ENCODE measurements around the gene CTNNA3. TPM values are rescaled to one million over a fixed set of nuclear protein-coding genes. Genes with fewer than 3 reads are reported as not detected.

The CTNNA3 gene
- total and polyA plus RNA-seq, 2 donors (not counting 1 experiment from before 2014, with no cell fraction given) = not detected

DNA sequence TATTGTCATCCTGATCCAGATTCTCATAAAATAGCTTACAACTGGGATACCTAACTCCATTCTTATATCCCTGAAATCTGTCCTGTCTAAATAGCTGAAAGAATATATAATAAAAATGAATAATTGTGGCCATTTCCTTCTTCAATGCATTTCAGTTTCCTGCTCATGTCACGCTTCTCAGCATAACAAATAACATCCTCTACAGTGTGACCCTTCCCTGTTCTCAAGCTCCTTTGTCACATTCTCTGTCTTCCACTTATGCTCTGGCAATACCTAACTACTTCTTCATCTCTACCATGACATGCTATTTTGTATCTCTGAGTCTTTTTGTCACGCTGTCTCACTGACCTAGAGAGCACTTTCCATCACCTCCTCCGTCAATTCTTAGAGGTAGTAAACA, 1654.2 kb downstream of the CTNNA3 start:
- Histone ChIP-seq H3K36me3 (ENCODE audit: control insufficient read depth, insufficient read depth, low read length) (no peaks in the 10 kb centered on the region), H3K4me2 (ENCODE audit: extremely low read depth, insufficient read depth, low read length) (no peak overlapping the region), H3K27ac (ENCODE audit: insufficient read depth, low read length) (no peak overlapping the region), H4K20me1 (ENCODE audit: control insufficient read depth, extremely low read depth, insufficient read depth, low read length) (no peaks in the 10 kb centered on the region), H3K4me3 (replicated peaks in 1 of 4; ENCODE audit: control extremely low read depth in 1 of 4, insufficient read depth in 1 of 4, low read depth in 3 of 4, low read length in 4 of 4) (no peak overlapping the region), H3K79me2 (ENCODE audit: control insufficient read depth, insufficient read depth, low read length) (no peaks in the 10 kb centered on the region), H2AFZ (ENCODE audit: low read length) (no peak overlapping the region), H3K9ac (ENCODE audit: insufficient read depth, low read length) (no peak overlapping the region), H3K4me1 (ENCODE audit: control insufficient read depth, extremely low read depth, insufficient read depth, low read length) (no peaks in the 10 kb centered on the region), H3K27me3 (ENCODE audit: control insufficient read depth, insufficient read depth, low read length) (no peaks in the 10 kb centered on the region), H3K9me3 (ENCODE audit: control insufficient read depth, insufficient read depth, low read depth, low read length) (no peaks in the 10 kb centered on the region)
- no peak for DNase-seq (ENCODE audit: low read depth in 2 of 2)
- TF ChIP-seq EZH2 (IDR thresholded peaks at IDR 0.05; ENCODE audit: low read length, missing control alignments) = no peak

DNA sequence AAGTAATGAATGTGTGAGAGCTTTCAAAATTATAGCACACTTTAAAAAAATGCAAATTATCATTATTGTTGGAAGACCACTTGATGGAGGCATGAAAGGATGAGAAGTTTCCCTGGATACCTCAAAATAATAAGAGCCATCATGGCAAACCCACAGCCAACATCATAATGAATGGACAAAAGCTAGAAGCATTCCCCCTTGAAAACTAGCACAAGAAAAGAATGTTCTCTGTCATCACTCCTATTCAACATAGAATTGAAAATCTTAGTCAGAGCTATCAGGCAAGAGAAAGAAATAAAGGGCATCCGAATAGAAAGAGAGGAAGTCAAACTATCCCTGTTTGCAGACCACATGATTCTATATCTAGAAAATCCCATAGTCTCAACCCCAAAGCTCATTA, 1657.4 kb downstream of the CTNNA3 start:
- Histone ChIP-seq H2AFZ (ENCODE audit: low read length) (no peak overlapping the region), H3K27me3 (ENCODE audit: control insufficient read depth, insufficient read depth, low read length) (no peaks in the 10 kb centered on the region), H3K4me2 (ENCODE audit: extremely low read depth, insufficient read depth, low read length) (no peak overlapping the region), H3K79me2 (ENCODE audit: control insufficient read depth, insufficient read depth, low read length) (no peaks in the 10 kb centered on the region), H3K4me1 (ENCODE audit: control insufficient read depth, extremely low read depth, insufficient read depth, low read length) (no peaks in the 10 kb centered on the region), H4K20me1 (ENCODE audit: control insufficient read depth, extremely low read depth, insufficient read depth, low read length) (no peaks in the 10 kb centered on the region), H3K9me3 (ENCODE audit: control insufficient read depth, insufficient read depth, low read depth, low read length) (no peaks in the 10 kb centered on the region), H3K27ac (ENCODE audit: insufficient read depth, low read length) (no peak overlapping the region), H3K9ac (ENCODE audit: insufficient read depth, low read length) (no peak overlapping the region), H3K36me3 (ENCODE audit: control insufficient read depth, insufficient read depth, low read length) (no peaks in the 10 kb centered on the region), H3K4me3 (replicated peaks in 1 of 4; ENCODE audit: control extremely low read depth in 1 of 4, insufficient read depth in 1 of 4, low read depth in 3 of 4, low read length in 4 of 4) (no peak overlapping the region)
- TF ChIP-seq, protein P1, sequence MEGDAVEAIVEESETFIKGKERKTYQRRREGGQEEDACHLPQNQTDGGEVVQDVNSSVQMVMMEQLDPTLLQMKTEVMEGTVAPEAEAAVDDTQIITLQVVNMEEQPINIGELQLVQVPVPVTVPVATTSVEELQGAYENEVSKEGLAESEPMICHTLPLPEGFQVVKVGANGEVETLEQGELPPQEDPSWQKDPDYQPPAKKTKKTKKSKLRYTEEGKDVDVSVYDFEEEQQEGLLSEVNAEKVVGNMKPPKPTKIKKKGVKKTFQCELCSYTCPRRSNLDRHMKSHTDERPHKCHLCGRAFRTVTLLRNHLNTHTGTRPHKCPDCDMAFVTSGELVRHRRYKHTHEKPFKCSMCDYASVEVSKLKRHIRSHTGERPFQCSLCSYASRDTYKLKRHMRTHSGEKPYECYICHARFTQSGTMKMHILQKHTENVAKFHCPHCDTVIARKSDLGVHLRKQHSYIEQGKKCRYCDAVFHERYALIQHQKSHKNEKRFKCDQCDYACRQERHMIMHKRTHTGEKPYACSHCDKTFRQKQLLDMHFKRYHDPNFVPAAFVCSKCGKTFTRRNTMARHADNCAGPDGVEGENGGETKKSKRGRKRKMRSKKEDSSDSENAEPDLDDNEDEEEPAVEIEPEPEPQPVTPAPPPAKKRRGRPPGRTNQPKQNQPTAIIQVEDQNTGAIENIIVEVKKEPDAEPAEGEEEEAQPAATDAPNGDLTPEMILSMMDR (conservative IDR thresholded peaks at IDR 0.05 in 1 of 2, IDR thresholded peaks at IDR 0.05 in 1 of 2; ENCODE audit: low read depth in 1 of 2, low read length in 2 of 2) = no peak
- no peak for TF ChIP-seq EZH2 (IDR thresholded peaks at IDR 0.05; ENCODE audit: low read length, missing control alignments)
- DNase-seq (ENCODE audit: low read depth in 2 of 2) = no peak

DNA sequence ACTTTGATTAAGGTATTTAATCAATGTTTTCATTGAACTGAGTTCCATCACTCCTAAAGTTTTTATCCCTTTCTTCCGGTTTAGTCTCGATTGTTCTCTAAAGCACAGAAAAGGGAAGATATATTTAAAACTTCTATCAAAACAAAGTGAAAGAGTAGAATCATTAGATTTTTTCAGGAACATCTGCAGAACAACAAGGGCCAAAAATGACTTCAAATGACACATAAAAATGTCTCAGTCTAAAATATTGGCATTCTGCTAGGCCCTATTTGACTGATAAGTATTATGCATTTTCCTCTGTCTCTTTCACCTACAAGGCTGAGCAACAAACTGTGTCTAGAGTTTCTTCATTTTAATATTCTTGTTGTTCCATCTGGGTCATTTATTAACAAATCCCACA, 1669.7 kb downstream of the CTNNA3 start:
- no peak overlapping the region for H3K4me3 ChIP-seq (replicated peaks in 1 of 4; ENCODE audit: control extremely low read depth in 1 of 4, insufficient read depth in 1 of 4, low read depth in 3 of 4, low read length in 4 of 4)
- no peak for DNase-seq (ENCODE audit: low read depth in 2 of 2)
- no peak overlapping the region for H2AFZ ChIP-seq (ENCODE audit: low read length)
- H3K27me3 ChIP-seq (ENCODE audit: control insufficient read depth, insufficient read depth, low read length) = no peaks in the 10 kb centered on the region
- H3K79me2 ChIP-seq (ENCODE audit: control insufficient read depth, insufficient read depth, low read length) = no peaks in the 10 kb centered on the region
- H3K9ac ChIP-seq (ENCODE audit: insufficient read depth, low read length) = no peak overlapping the region
- H3K9me3 ChIP-seq (ENCODE audit: control insufficient read depth, insufficient read depth, low read depth, low read length) = no peaks in the 10 kb centered on the region
- H3K4me1 ChIP-seq (ENCODE audit: control insufficient read depth, extremely low read depth, insufficient read depth, low read length) = no peaks in the 10 kb centered on the region
- TF ChIP-seq EZH2 (IDR thresholded peaks at IDR 0.05; ENCODE audit: low read length, missing control alignments) = no peak
- TF ChIP-seq, protein P1 (conservative IDR thresholded peaks at IDR 0.05 in 1 of 2, IDR thresholded peaks at IDR 0.05 in 1 of 2; ENCODE audit: low read depth in 1 of 2, low read length in 2 of 2) = no peak
- H3K4me2 ChIP-seq (ENCODE audit: extremely low read depth, insufficient read depth, low read length) = no peak overlapping the region
- H3K27ac ChIP-seq (ENCODE audit: insufficient read depth, low read length) = no peak overlapping the region
- H3K36me3 ChIP-seq (ENCODE audit: control insufficient read depth, insufficient read depth, low read length) = no peaks in the 10 kb centered on the region
- no peaks in the 10 kb centered on the region for H4K20me1 ChIP-seq (ENCODE audit: control insufficient read depth, extremely low read depth, insufficient read depth, low read length)
